Activated gamma-delta T cell treated with anti-CD3 and anti-CD28 coated beads, Interleukin-2, amount 50 U/mL, for 16 hours (primary cell): ENCODE measurements around the gene HNRNPD.
A peak's percentile ranks its signal among the peaks of the same experiment; 100 is the strongest.
"Not testable (repeated sequence)": the region's sequence is repeated elsewhere in the genome, so short reads cannot be mapped to it uniquely, and the experiment has no call there.

Experiments
- DNase-seq: peaks from one replicate; pipeline ENCODE4 v3.0.0-alpha.2; 2020; ENCODE audit warnings: low read depth

HNRNPD gene, protein sequence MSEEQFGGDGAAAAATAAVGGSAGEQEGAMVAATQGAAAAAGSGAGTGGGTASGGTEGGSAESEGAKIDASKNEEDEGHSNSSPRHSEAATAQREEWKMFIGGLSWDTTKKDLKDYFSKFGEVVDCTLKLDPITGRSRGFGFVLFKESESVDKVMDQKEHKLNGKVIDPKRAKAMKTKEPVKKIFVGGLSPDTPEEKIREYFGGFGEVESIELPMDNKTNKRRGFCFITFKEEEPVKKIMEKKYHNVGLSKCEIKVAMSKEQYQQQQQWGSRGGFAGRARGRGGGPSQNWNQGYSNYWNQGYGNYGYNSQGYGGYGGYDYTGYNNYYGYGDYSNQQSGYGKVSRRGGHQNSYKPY

GRCh38 chr4:82373816-82374625 is at the start of gene HNRNPD:
Gene HNRNPD, minus strand, starts transcription at chr4:82373991. Its CDS starts 313 bp downstream, at chr4:82373678.
- DNase-seq: peak; percentile 88

- DNase-seq: no peak
Measured at GRCh38 chr4:82422616-82423015, 48.8 kb upstream of the HNRNPD start.

DNA sequence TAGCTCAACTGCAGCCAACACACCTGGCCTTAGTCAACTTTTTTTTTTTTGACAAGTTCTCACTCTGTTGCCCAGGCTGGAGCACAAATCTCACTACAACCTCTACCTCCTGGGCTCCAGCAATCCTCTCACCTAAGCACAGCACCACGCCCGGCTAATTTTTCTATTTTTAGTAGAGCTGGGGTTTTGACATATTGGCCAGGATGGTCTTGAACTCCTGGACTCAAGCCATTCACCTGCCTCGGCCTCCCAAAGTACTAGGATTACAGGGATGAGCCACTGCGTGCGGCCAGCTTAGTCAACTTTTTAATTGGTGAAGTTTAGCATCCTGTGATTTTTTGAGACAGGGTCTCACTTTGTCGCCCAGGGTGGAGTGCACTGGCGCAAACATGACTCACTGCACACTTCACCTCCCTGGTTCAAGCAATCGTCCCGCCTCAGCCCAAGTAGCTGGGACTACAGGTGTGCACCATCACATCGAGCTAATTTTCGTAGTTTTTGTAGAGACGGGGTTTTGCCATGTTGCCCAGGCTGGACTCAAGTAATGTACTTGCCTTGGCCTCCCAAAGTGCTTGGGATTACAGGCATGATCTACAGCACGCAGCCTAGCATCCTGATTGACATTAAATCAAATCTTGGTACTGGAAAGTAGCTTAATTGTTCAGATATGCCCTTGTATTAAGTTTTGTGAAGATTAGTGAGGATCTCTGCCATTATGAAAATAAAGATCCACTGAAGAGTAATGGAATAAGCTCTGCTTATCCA is 48.2 kb upstream of the HNRNPD start:
- DNase-seq: no peak

- DNase-seq: no peak
Measured at GRCh38 chr4:82419451-82419850, 45.7 kb upstream of the HNRNPD start.

DNA sequence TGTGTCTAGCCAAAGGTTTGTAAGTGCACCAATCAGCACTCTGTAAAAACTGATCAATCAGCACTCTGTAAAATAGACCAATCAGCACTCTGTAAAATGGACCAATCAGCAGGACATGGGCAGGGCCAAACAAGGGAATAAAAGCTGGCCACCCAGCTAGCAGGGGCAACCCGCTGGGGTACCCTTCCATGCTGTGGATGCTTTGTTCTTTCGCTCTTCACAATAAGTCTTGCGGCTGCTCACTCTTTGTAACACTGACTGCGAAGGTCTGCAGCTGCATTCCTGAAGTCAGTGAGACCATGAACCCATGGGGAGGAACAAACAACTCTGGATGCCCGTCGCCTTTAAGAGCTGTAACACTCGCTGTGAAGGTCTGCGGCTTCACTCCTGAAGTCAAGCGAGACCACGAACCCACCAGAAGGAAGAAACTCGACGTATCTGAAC is 42.2 kb upstream of the HNRNPD start:
- no peak for DNase-seq

- DNase-seq: not testable (repeated sequence)
Measured at GRCh38 chr4:82415061-82415460, 41.3 kb upstream of the HNRNPD start.

DNA sequence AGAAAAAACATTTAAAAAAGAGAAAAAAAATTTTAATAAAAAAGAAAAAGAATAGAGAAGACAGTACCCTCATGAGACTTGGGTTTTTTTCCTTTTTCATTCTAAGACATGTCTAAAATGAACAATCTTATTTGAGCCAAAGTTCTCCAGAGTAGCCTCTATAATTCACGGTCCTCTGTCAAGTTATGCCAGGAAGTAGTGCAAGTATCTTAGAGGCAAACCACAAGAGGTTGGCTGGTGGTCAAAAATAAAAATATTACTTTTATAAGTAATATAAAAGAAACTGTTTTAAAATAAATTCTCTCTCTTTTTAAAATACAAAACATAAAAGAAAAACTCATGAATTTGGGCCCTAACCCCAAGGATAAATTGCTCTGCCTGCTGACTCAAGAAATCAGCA is 29.9 kb upstream of the HNRNPD start:
- no peak for DNase-seq

DNA sequence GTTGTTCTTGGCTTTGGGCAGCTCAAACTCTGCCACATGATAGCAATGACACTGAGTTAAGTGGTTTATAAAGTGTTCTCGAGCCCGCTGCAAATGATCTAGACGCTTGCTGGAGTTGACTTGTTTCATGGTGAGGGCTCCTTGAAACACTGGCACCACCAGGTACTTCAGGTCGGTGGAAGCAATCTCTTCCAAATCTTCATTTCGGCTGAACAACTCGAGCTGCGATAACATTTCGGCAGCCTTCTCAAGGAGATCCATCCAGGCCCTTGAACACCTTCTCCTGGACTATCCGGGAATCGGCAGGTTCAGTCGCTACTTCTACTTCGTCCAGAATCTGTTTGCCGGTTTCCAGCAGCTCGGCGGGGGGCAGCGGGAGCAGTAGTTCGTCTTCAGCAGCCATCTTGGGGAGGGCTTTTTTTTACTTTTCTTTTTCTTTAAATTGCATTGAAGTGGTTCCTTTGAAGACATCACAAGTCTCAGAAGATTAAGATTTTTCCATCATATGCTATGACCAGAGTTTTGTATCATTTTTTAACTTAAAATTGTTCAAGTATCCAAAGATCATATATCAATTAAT is 28.5 kb upstream of the HNRNPD start:
- no peak for DNase-seq

GRCh38 chr4:82401600-82401999 is 27.8 kb upstream of the HNRNPD start:
- no peak for DNase-seq

DNA sequence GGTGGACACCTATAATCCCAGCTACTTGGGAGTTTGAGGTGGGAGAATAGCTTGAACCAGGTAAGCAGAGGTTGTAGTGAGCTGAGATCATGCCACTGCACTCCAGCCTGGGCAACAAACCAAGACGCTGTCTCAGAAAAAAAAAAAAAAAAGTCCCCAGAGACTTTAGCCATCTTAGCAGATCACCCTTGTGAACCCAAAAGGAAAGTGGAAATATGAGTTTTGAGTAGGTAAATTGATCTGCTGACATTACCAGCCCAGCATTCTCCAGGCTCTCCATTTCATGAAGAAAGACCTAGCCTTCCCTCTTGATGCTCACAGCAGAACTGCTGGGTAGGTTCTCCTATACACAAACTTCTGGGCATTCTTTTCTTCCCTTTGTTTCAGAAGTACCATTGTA is 24.5 kb upstream of the HNRNPD start:
- no peak for DNase-seq

- DNase-seq: no peak
Measured at GRCh38 chr4:82397527-82397926, 23.7 kb upstream of the HNRNPD start.

DNA sequence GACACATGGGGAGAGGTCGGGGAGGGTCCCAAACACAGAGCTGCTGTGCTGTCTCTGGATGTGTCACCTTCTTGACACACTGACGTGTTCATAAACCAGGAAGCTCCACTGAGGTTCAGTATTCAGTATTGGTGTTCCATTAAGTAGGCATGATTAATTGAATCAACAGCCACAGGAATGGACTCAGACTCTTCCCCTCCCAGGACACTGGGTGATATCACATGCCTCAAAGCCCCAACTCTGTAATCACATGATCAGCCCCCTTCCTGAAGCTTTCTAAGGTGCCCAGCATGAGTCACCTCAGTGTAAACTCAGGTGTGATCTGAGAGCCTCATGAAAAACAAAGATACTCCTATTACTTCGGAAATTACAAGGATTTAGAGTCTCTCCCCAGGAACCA is 21.1 kb upstream of the HNRNPD start:
- no peak for DNase-seq

DNA sequence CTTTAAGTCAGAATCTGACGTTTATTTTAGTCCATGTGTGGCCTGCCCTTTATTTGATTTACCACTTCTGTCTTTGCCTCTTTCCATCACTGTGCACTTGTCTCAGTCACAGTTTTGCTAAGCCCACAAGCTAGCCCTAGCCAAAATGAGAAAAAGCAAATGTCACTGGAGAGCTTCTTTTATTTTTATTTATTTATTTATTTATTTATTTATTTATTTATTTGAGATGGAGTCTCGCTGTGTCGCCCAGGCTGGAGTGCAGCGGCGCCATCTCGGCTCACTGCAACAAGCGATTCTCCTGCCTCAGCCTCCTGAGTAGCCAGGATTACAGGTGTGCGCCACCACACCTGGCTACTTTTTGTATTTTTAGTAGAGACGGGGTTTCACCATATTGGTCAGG is 16.3 kb upstream of the HNRNPD start:
- DNase-seq: not testable (repeated sequence)

DNA sequence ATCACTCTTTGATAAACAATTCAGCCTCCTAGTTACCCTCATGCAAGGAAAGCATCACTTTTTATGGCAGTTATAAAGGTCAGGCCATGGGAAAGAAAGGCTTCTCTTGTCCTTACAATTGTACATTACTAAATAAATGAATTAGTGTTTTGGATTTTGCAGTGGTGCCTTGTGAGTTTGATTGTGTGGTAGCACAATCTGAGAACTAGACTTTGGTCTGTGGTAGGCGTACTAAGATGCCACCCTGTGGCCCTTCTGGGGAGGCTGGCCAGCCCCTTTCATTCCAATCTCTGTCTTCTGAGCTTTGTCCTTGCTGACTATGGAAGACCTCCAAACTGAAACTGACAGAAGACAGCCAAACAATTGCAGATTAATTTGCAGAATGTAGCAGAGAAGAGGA is 14.6 kb upstream of the HNRNPD start:
- no peak for DNase-seq

GRCh38 chr4:82386312-82386711 is 12.5 kb upstream of the HNRNPD start:
- not testable (repeated sequence) for DNase-seq

GRCh38 chr4:82382751-82383150 is 9.0 kb upstream of the HNRNPD start:
- DNase-seq: no peak

GRCh38 chr4:82381661-82382296 is 8.0 kb upstream of the HNRNPD start:
- no peak for DNase-seq

DNA sequence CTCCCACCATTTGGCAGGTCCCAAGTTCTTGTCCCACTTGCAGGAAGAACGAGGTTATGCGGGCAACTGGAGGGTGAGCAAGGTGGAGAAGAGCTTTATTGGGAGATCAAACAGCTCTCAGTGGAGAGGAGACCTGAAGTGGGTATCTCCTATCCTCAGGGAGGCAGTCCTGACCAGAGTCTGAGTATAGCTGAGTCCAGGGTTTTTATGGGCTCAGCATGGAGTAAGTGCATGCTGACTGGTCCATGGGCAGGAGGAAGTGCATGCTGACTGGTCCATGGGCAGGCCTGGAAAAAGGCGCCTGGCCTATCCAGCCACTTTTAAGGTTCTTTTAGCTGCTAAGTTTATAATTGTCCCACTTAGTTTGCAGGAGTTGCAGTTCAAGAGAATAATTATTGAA is 7.4 kb upstream of the HNRNPD start:
- no peak for DNase-seq

DNA sequence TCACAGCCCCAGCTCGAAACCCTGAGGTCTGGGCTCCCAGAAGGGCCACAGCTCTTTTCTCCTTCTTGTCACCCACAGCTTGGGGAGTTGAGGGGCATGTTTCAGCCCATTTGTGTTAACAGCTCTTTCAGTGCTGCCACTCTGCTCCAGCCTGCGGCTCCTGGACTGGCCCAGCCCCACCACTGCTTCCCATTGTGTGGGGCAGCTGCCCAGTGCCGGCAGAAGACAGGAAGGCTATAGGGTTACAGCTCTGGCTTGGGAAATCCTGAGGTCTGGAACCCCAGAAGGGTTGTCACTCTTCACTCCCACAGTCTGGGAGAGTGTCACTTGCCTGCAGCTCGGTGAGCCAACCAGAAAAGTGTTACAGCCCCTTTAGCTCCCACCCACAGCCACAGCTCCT is 7.0 kb upstream of the HNRNPD start:
- no peak for DNase-seq

GRCh38 chr4:82380344-82380743 is 6.6 kb upstream of the HNRNPD start:
- DNase-seq: no peak

DNA sequence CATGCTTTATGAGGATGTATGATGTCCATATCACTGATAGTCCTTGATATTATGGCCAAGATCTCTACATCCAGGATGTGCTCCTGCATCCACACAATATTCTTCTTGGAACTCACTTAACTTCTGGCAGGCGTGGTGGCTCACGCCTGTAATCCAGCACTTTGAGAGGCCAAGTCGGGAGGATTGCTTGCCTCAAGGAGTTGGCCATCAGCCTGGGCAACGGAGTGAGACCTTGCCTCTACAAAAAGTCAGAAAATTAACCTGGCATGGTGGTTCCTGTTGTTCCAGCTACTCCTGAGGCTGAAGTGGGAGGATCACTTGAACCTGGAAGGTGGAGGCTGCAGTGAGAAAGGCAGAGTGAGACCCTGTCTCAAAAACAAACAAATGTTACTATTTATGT is 2.3 kb upstream of the HNRNPD start:
- no peak for DNase-seq

DNA sequence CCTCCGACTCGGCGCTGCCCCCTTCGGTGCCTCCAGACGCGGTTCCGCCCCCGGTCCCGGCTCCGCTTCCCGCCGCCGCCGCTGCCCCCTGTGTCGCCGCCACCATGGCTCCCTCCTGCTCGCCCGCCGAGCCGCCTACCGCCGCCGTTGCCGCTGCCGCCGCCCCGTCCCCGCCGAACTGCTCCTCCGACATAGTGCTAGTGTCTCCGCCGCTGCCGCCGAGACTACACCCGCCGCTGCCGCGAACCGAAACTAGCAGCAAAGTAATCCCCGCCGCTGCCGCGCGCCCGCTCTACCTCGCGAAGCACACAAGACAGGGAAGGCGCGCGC is 340 bp downstream of the HNRNPD start:
- DNase-seq: peak; percentile 52
